ENCODE data around the gene MOB4.

Gene MOB4

GRCh38 chr2:197498937-197499593 lies 16.8 kb upstream of the MOB4 start:
- Histone ChIP-seq H3K4me1 (no peaks in the 10 kb centered on the region), H3K9me3 (no peaks in the 10 kb centered on the region), H3K36me3 (peaks cover 86% of the 10 kb centered on the region), H3K4me3 (ENCODE audit: low read depth, low read length) (peak overlapping the region; percentile 98), H3K27me3 (no peaks in the 10 kb centered on the region)
- peak; percentile 61 for DNase-seq
- no peak for TF ChIP-seq CTCF (IDR thresholded peaks at IDR 0.05; ENCODE audit: low read depth, low read length)

- Histone ChIP-seq H3K4me3 (ENCODE audit: low read depth, low read length) (peak within 1 kb of the TSS; percentile 98), H3K27me3 (no peaks in the 10 kb centered on the region), H3K9me3 (no peaks in the 10 kb centered on the region), H3K36me3 (peaks cover 86% of the 10 kb centered on the region), H3K4me1 (no peaks in the 10 kb centered on the region)
- TF ChIP-seq CTCF (IDR thresholded peaks at IDR 0.05; ENCODE audit: low read depth, low read length) = no peak
- peak; percentile 98 for DNase-seq
Measured at GRCh38 chr2:197499594-197500502, 16.0 kb upstream of the MOB4 start, which contains the start of the genes HSPD1 and HSPE1. HSPD1 (minus strand) TSS chr2:197499840; CDS start chr2:197498848, 992 bp downstream. HSPE1 (plus strand) TSS chr2:197500379; CDS start chr2:197500437, 58 bp downstream.

GRCh38 chr2:197500503-197501131 lies 15.2 kb upstream of the MOB4 start:
- no peaks in the 10 kb centered on the region for H3K4me1 ChIP-seq
- no peaks in the 10 kb centered on the region for H3K27me3 ChIP-seq
- H3K4me3 ChIP-seq (ENCODE audit: low read depth, low read length) = peak overlapping the region; percentile 98
- TF ChIP-seq CTCF (IDR thresholded peaks at IDR 0.05; ENCODE audit: low read depth, low read length) = no peak
- DNase-seq = no peak
- peaks cover 82% of the 10 kb centered on the region for H3K36me3 ChIP-seq
- H3K9me3 ChIP-seq = no peaks in the 10 kb centered on the region

- Histone ChIP-seq H3K4me1 (0 out of 2 replicates have a peak, but pooled peaks cover 2% of the 10 kb centered on the region), H3K9me3 (no peaks in the 10 kb centered on the region), H3K36me3 (peaks cover 78% of the 10 kb centered on the region), H3K4me3 (ENCODE audit: low read depth, low read length) (peak overlapping the region; percentile 98), H3K27me3 (no peaks in the 10 kb centered on the region)
- TF ChIP-seq CTCF (IDR thresholded peaks at IDR 0.05; ENCODE audit: low read depth, low read length) = no peak
- no peak for DNase-seq
Measured at GRCh38 chr2:197502201-197502600, 13.7 kb upstream of the MOB4 start.

- TF ChIP-seq CTCF (IDR thresholded peaks at IDR 0.05; ENCODE audit: low read depth, low read length) = no peak
- Histone ChIP-seq H3K27me3 (no peaks in the 10 kb centered on the region), H3K4me3 (ENCODE audit: low read depth, low read length) (peak overlapping the region; percentile 98), H3K36me3 (peaks cover 73% of the 10 kb centered on the region), H3K9me3 (no peaks in the 10 kb centered on the region), H3K4me1 (0 out of 2 replicates have a peak, but pooled peaks cover 2% of the 10 kb centered on the region)
- DNase-seq = no peak
Measured at GRCh38 chr2:197502685-197503084, 13.2 kb upstream of the MOB4 start.
